SIG-M5 treated with dmso at 0.1 percent for 504 hours (cell line): ENCODE measurements around the gene PRRX2.
"Not testable (repeated sequence)": the region's sequence is repeated elsewhere in the genome, so short reads cannot be mapped to it uniquely, and the experiment has no call there.

ENCODE experiments used
- DNase-seq: peaks from one replicate; lab custom pipeline; 2025; ENCODE audit not compliant: unreplicated experiment; lab: John Stamatoyannopoulos, UW

PRRX2 gene

GRCh38 chr9:129752900-129753729, 87.7 kb downstream of the PRRX2 start, which contains the start of gene PTGES:
Gene PTGES (minus strand): TSS chr9:129753042. CDS start chr9:129753012, 30 bp downstream.
- DNase-seq, result peak; percentile 22

GRCh38 chr9:129755151-129755550, 89.7 kb downstream of the PRRX2 start:
- no peak for DNase-seq

- DNase-seq, result no peak
These were observed 90.7 kb downstream of the PRRX2 start for GRCh38 chr9:129756191-129756590.

DNA sequence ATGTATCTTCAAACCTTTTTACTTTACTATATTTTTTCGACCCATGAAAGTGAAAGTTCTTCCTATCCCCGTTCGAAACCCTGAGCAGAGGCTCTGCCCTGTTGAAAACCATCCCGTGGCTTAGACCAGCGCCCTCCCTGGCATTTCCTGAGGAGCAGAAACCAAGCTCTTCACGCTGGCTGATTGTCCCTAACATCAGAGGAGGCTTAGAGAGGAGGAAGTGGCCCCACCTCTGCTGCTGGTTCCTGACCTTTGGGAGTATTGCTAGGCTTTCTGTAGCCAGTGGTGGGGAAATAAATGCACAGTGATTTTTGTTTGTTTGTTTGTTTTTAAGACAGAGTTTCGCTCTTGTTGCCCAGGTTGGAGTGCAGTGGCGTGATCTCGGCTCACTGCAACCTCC, 91.6 kb downstream of the PRRX2 start:
- DNase-seq, result no peak

GRCh38 chr9:129759319-129759718, 93.9 kb downstream of the PRRX2 start:
- no peak for DNase-seq

- DNase-seq, result no peak
These were observed 94.5 kb downstream of the PRRX2 start for GRCh38 chr9:129759804-129760502.

GRCh38 chr9:129760784-129761183, 95.3 kb downstream of the PRRX2 start:
- DNase-seq, result not testable (repeated sequence)

DNA sequence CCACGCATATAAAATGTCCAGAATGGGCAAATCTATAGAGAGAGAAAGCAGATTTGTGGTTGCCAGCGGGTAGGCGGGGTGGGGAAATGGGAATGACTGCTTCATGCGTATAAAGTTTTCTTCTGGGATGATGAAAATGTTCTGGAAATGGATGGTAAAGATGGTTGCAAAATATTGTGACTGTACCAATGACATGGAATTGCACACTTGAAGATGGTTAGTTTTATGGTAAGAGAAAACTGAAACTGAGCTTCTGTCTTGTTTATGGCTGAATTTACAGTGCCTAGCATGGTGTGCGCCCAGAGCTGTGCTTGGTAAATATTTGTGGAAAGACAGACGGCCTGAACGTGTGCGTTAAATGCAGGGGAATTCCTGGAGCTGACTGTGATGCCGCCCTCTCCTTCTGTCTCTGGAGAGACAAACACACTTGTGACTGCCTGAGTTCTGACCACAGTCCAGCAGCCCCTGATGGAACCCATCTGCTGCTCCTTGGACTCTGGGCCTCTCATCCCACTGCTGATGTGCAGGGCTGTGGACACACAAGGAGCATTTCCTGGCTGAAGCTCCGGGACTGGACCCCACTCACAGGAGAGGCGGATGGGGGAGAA, 96.0 kb downstream of the PRRX2 start:
- DNase-seq, result no peak

DNA sequence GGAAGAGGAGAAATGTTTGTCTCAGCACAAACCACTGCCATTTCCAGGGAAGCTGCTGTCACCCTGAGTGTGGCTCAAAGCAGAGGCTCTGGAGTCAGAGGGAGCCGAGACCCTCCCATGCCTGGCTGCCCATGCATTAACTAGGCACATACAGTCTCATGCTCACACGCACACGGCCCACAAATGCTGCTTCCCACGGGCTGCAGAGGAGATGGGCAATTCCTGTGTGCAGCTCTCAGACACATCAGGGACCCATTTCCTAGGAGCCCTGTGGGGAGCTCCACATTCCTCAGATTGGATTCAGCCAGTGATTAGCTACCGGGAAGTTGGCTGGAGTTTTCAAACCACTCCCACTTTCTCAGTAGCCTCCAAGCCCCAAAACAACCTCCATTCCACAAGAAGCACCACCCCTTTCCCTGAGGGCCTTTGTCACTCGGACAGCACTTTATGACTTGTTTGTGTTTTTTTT, 96.5 kb downstream of the PRRX2 start:
- DNase-seq, result no peak

- DNase-seq, result peak; percentile 92
These were observed 97.0 kb downstream of the PRRX2 start for GRCh38 chr9:129762370-129762984.

- peak; percentile 47 for DNase-seq
These were observed 97.8 kb downstream of the PRRX2 start for GRCh38 chr9:129762985-129763926.

DNA sequence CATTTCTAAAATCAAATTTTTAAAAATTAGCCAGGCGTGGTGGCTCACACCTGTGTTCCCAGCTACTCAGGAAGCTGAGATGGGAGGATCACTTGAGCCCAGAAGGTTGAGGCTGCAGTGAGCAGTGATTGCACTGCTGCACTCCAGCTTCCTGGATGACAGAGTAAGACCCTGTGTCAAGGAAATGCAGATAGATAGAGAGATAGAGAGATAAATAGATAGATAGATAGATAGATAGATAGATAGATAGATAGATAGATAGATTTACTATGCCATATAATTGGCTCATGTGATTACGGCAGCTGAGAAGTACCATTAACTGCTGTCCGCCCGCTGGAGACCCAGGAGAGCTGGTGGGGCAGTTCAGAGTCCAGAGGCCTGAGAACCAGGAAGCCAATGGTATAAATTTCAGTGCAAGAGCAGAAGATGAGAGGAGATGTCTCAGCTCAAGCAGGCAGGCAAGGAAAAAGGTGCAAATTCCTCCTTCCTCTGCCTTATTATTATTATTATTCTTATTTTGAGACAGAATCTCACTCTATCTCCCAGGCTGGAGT, 100.4 kb downstream of the PRRX2 start:
- DNase-seq, result no peak

DNA sequence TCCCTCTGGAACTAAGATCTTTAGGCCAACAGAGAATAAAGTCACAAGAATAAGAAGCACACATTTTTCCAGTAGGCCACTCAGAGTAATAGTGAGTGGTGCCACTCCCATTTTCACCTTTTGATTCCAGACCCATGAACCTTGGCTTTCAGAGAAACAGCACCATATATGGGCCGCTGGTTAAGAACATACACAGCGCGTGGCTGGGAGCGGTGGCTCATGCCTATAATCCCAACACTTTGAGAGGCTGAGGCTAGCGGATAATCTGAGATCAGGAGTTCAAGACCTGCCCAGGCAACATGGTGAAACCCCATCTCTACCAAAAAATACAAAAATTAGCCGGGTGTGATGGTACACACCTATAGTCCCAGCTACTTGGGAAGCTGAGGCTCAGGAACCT, 103.0 kb downstream of the PRRX2 start:
- no peak for DNase-seq

- no peak for DNase-seq
These were observed 104.2 kb downstream of the PRRX2 start for GRCh38 chr9:129769669-129770068.

GRCh38 chr9:129770741-129771140, 105.3 kb downstream of the PRRX2 start:
- no peak for DNase-seq
